Psoas muscle (tissue), 8 donors: Measurements from ENCODE around the gene PRDM10. TPM values are rescaled to one million over a fixed set of nuclear protein-coding genes. Genes with fewer than 3 reads are reported as not detected.

ENCODE experiments used
- ATAC-seq, 4 donors: fragments of 200-7000 bp; cut with Tn5 transposase; one replicate each; pipeline ENCODE4 v1.9.1; 2020; ENCODE audit warnings: moderate library complexity in 3 of 4, mild to moderate bottlenecking in 2 of 4
- DNase-seq, 2 donors: peaks; one replicate each; pipeline ENCODE4 v3.0.0-alpha.2; 2020
- H3K27ac ChIP-seq: fragments of 200-600 bp; one replicate; pipeline ENCODE4 v1.8.0; 2022
- H3K27me3 ChIP-seq, 3 donors: fragments of 200-600 bp in 1 of 3; one replicate each; pipeline versions ENCODE4 v1.6.1 to v1.8.0; 2013 to 2022; ENCODE audit warnings: low read length in 2 of 3, mild to moderate bottlenecking in 2 of 3, moderate library complexity in 1 of 3; ENCODE audit not compliant: insufficient read depth in 3 of 3
- H3K36me3 ChIP-seq, 2 donors: fragments of 200-600 bp in 1 of 2; one replicate each; pipeline versions ENCODE4 v1.6.1 to v1.8.0; 2013 to 2022; ENCODE audit warnings: low read depth in 1 of 2, mild to moderate bottlenecking in 1 of 2, moderate library complexity in 1 of 2; ENCODE audit not compliant: insufficient read depth in 1 of 2
- H3K4me1 ChIP-seq: fragments of 200-600 bp; one replicate; pipeline ENCODE4 v1.8.0; 2022
- H3K4me3 ChIP-seq: fragments of 200-600 bp; one replicate; pipeline ENCODE4 v1.8.0; 2022; ENCODE audit warnings: mild to moderate bottlenecking
- H3K9me3 ChIP-seq: fragments of 200-600 bp; one replicate; pipeline ENCODE4 v1.8.0; 2022
- WGBS, 3 donors: extraction: QIAGEN DNeasy Blood & Tissue Kit; methylation state at CpG; one replicate each; pipeline versions ENCODE4 v1.1.6 to v1.1.7; 2013; 5-methylcytosine and 5-hydroxymethylcytosine counted together
- intact Hi-C, 2 donors: fragments of 100-400 bp; cut with DNase I; formaldehyde crosslinking; loops; one replicate each; pipeline versions ENCODE4 v1.11.0 to v1.14.2; 2022
- polyA plus RNA-seq, 3 donors: library from polyadenylated mRNA; stranded (reverse); fragments of 200-250 nt; gene quantifications; one replicate each; pipeline ENCODE4 v1.2.3, GENCODE V29; 2013
- total RNA-seq, 4 donors: library from RNA; stranded (reverse); fragmentation: NEBNext Ultra II Directional in 2 of 4; extraction: Animal tissue kit (Norgen Biotek cat#: 25700) in 2 of 4; gene quantifications; one replicate each; pipeline versions ENCODE4 v1.2.1 to v1.2.4, GENCODE V29; 2021 to 2023
- TF ChIP-seq, protein P1 (sequence below): fragments of 200-600 bp; IDR thresholded peaks from one replicate; pipeline ENCODE4 v1.8.0; 2022; ENCODE audit warnings: antibody characterized with exemption
- donor health status: healthy with polysubstance abuse.
- donor health status: DM: no; HTN: no; CAD: no; lungs with moderate emphysema.
- donor health status: Bipolar disorder and iron deficiency.
- donor health status: healthy.
- donor health status: DM: yes; HTN: yes; CAD: no.
- donor health status: DM: no; HTN: no; CAD: no.
- donor health status: DM: no; HTN: no; CAD: no.
- donor health status: DM: yes; HTN: yes; CAD: no.

PRDM10 gene
- total and polyA plus RNA-seq, 7 donors = 2.5 to 7.8 (median 4.2) TPM

DNA sequence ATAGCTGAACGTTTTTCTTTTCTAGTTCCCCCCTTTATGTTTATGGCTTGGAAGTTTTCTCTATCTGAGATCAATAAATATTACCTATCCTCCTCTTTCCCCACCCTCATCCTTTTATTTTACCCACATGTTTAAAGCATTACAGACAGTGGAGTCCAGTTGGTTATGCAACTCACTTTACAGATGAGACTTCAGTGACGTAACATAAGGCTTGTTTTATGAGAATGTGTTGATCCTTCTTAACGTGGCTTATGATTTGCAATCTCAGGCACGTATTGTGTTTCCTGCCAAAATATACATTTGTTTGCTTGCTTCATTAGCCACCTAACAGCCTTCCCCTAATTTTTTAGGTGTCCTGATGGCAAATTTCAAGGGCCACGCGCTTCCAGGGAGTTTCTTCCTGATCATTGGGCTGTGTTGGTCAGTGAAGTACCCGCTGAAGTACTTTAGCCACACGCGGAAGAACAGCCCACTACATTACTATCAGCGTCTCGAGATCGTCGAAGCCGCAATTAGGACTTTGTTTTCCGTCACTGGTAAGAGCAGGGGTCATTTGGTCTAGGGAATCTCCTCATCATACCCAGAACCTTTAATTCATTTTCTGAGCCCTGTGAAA lies 150.4 kb downstream of the PRDM10 start:
- no peaks in the 10 kb centered on the region for H3K36me3 ChIP-seq
- intact Hi-C loops = no loop called here
- TF ChIP-seq, protein P1, sequence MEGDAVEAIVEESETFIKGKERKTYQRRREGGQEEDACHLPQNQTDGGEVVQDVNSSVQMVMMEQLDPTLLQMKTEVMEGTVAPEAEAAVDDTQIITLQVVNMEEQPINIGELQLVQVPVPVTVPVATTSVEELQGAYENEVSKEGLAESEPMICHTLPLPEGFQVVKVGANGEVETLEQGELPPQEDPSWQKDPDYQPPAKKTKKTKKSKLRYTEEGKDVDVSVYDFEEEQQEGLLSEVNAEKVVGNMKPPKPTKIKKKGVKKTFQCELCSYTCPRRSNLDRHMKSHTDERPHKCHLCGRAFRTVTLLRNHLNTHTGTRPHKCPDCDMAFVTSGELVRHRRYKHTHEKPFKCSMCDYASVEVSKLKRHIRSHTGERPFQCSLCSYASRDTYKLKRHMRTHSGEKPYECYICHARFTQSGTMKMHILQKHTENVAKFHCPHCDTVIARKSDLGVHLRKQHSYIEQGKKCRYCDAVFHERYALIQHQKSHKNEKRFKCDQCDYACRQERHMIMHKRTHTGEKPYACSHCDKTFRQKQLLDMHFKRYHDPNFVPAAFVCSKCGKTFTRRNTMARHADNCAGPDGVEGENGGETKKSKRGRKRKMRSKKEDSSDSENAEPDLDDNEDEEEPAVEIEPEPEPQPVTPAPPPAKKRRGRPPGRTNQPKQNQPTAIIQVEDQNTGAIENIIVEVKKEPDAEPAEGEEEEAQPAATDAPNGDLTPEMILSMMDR = no peak
- no peak for ATAC-seq
- H3K27ac ChIP-seq = no peak overlapping the region
- no peaks in the 10 kb centered on the region for H3K9me3 ChIP-seq
- DNase-seq = no peak
- H3K4me3 ChIP-seq = no peak overlapping the region
- no peaks in the 10 kb centered on the region for H3K4me1 ChIP-seq
- WGBS, 3 donors = 82 to 85% (median 82%) methylated on average over 15 of the region's 15 CpGs
- no peaks in the 10 kb centered on the region for H3K27me3 ChIP-seq

Other genes starting within 250 kb of the PRDM10 start
- gene TMEM45B, start 187.0 kb downstream of the PRDM10 start, total RNA-seq = not detected
- under 1 TPM in 2 of 3 donors, not detected in 1; 0.05 to 0.09 TPM for gene TMEM45B, start 187.0 kb downstream of the PRDM10 start, polyA plus RNA-seq
- gene NFRKB, start 107.3 kb downstream of the PRDM10 start, total RNA-seq = 10 to 100 TPM; 14.2 to 18.3 (median 15.6) TPM
- gene NFRKB, start 107.3 kb downstream of the PRDM10 start, polyA plus RNA-seq = 10 to 100 TPM in 1 of 3 donors, 1 to 10 TPM in 2; 7.4 to 11.1 (median 9.7) TPM
- gene APLP2, start 67.1 kb upstream of the PRDM10 start, total RNA-seq = 10 to 100 TPM; 59.4 to 85.9 (median 65.3) TPM
- 10 to 100 TPM; 37.8 to 96.7 (median 73.8) TPM for gene APLP2, start 67.1 kb upstream of the PRDM10 start, polyA plus RNA-seq
- under 1 TPM; 0.51 to 0.77 (median 0.55) TPM for gene ST14, start 156.9 kb upstream of the PRDM10 start, total RNA-seq
- under 1 TPM; 0.22 to 0.44 (median 0.25) TPM for gene ST14, start 156.9 kb upstream of the PRDM10 start, polyA plus RNA-seq